IPS-18a (cell line): ENCODE results near the gene CLEC4G.
A peak's percentile ranks its signal among the peaks of the same experiment; 100 is the strongest.

Source experiments
- H3K27ac ChIP-seq: one replicate; pipeline ENCODE4 v1.5.1; 2013; ENCODE audit warnings: low read length
- H3K27me3 ChIP-seq: one replicate; pipeline ENCODE4 v1.6.1; 2013; ENCODE audit warnings: mild to moderate bottlenecking, low read length; ENCODE audit not compliant: control insufficient read depth, insufficient read depth
- H3K36me3 ChIP-seq: one replicate; pipeline ENCODE4 v1.6.1; 2013; ENCODE audit warnings: low read depth, low read length; ENCODE audit not compliant: control insufficient read depth
- H3K4me1 ChIP-seq: one replicate; pipeline ENCODE4 v1.6.1; 2013; ENCODE audit warnings: low read depth, low read length; ENCODE audit not compliant: control insufficient read depth
- H3K4me3 ChIP-seq: one replicate; pipeline ENCODE4 v1.5.1; 2013; ENCODE audit warnings: low read length
- H3K9ac ChIP-seq: one replicate; pipeline ENCODE4 v1.6.1; 2013; ENCODE audit warnings: mild to moderate bottlenecking, low read length, moderate library complexity
- H3K9me3 ChIP-seq: one replicate; pipeline ENCODE4 v1.6.1; 2013; ENCODE audit warnings: low read depth, low read length; ENCODE audit not compliant: control insufficient read depth

Gene CLEC4G

DNA sequence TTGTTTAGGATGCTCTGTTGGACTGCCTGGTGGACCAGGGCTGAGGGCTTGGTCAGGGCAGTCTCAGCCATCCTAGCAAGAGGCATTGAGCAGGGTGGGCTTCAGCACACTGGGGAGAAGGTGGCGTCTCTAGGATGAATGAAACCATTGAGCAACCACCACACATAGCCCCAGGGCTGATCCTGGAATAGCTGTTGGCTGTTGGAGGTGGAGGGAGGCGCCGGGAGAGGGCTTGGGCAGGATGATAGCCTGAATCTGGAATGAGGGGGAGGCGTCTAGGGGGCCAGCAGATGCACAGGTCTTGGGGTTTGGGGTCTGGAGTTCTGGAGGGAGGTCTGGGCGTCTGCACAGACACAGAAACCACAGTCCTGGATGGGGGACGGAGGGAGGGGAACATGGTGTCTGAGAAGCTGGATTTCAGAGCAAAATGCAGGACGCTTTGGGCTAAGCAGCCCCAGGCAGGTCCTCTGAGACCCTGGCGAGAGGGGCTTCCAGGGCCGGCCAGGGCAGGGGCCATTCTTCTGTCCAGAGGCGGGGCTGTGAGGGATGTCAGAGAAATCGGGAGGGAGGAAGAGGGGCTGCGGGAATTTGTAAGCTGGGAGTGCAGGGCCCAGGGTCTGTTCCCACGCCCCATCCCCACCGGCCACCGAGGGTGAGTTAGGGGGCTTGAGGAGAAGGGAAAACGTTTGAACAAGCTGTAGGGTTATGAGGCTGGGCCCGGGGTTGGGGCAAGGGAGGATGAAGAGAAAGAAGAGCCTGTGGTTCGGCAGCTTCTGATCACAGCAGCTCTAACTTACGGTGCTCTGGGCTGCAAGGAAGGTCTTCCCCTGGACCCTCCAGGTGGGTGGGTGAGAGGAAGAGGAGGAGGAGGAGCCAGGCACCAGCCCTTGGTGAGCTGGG is 46.1 kb downstream of the CLEC4G start:
- Histone ChIP-seq H3K36me3 (peaks cover 6% of the 10 kb centered on the region), H3K27me3 (no peaks in the 10 kb centered on the region), H3K9me3 (no peaks in the 10 kb centered on the region), H3K4me1 (peaks cover 4% of the 10 kb centered on the region), H3K9ac (no peak overlapping the region), H3K4me3 (no peak overlapping the region), H3K27ac (no peak overlapping the region)

DNA sequence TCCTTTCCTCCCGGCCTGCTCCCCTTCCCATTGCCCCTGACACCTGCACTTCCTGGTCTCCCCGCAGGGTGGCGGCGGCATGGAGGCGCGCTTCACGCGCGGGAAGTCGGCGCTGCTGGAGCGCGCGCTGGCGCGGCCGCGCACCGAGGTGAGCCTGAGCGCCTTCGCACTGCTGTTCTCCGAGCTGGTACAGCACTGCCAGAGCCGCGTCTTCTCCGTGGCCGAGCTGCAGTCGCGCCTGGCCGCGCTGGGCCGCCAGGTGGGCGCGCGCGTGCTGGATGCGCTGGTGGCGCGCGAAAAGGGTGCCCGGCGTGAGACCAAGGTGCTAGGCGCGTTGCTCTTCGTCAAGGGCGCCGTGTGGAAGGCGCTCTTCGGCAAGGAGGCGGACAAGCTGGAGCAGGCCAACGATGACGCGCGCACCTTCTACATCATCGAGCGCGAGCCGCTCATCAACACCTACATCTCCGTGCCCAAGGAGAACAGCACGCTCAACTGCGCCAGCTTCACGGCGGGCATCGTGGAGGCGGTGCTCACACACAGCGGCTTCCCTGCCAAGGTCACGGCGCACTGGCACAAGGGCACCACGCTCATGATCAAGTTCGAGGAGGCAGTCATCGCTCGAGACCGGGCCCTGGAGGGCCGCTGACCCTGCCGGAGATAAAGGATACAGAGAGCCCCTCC is 49.6 kb downstream of the CLEC4G start:
- Histone ChIP-seq H3K4me3 (peak overlapping the region; percentile 80), H3K36me3 (peaks cover 6% of the 10 kb centered on the region), H3K27ac (no peak overlapping the region), H3K27me3 (peaks cover 16% of the 10 kb centered on the region), H3K4me1 (peaks cover 4% of the 10 kb centered on the region), H3K9ac (peak overlapping the region; percentile 65), H3K9me3 (no peaks in the 10 kb centered on the region)

DNA sequence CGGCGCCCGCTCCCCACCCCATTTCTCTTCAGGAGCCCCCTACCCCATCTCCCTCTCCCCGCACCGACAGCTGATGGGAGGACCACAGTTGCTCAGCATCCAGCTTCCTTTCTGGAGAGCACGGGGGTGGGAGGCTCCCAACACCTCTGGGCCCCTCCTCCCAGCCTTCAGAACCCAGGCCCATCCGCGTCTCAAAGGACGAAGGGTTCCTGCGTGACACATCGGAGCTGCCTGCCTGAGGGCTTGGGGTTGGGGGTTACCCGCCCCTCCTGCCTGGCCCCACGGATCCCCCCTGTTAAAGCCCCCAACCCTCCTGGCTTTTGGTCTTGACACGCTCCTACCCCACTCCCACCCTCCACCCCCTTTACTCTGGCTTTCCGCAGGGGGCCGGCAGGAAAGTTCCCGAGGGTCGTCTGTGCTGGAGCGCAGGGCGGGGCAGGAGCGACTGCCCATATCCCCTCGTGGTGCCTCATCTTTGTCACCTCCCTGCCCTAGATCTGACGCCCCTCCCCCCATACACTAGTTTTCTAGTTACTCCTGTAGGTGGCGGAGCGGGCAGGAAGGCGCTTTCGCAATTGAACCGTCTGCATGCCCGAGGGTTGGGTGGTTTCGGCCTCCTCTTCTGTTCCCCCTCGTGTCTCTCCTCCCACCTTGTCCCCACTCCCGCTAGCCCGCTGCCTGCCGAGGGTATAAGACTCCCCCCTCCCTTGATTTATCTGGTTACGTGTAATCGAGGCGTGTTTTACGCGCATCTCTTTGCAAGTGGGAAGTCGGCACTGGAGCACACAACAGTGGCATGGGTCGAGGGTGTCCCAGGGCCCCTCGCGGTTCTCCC is 50.4 kb downstream of the CLEC4G start:
- Histone ChIP-seq H3K9me3 (no peaks in the 10 kb centered on the region), H3K4me3 (peak overlapping the region; percentile 80), H3K27ac (no peak overlapping the region), H3K27me3 (peaks cover 23% of the 10 kb centered on the region), H3K9ac (peak overlapping the region; percentile 65), H3K4me1 (peaks cover 4% of the 10 kb centered on the region), H3K36me3 (peaks cover 6% of the 10 kb centered on the region)

DNA sequence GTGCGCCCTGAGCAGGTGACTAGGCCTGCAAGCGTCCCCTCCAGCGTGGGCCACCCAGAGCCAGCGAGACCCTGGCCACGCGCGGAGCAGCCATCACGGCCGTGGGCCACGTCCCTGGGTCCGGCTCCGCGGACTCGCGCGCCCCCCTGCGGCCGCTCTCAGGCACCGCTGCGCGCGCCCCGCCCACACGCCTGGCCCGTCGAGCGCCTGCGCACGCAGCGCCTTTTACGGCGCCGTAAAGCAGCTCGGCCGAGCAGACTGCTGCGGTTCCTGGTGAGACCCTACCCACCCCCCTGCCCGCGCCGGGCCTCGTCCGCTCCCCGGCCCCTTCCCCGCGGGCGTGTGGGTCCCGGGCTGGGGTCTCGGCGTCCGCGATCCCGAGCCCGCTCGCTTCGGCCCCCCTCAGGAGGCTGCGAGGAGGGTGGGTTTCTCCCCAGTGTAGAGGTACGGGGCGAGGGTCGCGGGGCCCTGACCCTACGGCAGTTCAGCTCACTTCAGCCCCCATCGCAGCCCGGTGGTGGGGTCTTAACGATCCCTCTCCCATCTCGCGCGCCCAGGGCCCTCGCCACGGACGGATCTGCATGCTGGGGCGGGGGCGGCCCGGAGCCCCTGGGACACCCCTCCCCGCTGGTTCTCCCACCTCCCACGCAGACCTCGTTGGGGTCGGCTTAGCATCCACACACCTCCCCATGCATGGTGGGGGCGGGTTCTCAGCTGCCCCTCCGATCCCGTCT is 51.1 kb downstream of the CLEC4G start, which contains the start of gene TRAPPC5:
Gene TRAPPC5 (plus strand): TSS at position 228 of the 734 bp plus-strand sequence. CDS start 1,421 bp downstream, outside the sequence.
- H3K4me3 ChIP-seq = peak within 1 kb of the TSS; percentile 80
- no peak within 1 kb of the TSS for H3K27ac ChIP-seq
- H3K4me1 ChIP-seq = peaks cover 4% of the 10 kb centered on the region
- H3K9ac ChIP-seq = peak within 1 kb of the TSS; percentile 65
- peaks cover 6% of the 10 kb centered on the region for H3K36me3 ChIP-seq
- H3K27me3 ChIP-seq = peaks cover 27% of the 10 kb centered on the region
- H3K9me3 ChIP-seq = no peaks in the 10 kb centered on the region

DNA sequence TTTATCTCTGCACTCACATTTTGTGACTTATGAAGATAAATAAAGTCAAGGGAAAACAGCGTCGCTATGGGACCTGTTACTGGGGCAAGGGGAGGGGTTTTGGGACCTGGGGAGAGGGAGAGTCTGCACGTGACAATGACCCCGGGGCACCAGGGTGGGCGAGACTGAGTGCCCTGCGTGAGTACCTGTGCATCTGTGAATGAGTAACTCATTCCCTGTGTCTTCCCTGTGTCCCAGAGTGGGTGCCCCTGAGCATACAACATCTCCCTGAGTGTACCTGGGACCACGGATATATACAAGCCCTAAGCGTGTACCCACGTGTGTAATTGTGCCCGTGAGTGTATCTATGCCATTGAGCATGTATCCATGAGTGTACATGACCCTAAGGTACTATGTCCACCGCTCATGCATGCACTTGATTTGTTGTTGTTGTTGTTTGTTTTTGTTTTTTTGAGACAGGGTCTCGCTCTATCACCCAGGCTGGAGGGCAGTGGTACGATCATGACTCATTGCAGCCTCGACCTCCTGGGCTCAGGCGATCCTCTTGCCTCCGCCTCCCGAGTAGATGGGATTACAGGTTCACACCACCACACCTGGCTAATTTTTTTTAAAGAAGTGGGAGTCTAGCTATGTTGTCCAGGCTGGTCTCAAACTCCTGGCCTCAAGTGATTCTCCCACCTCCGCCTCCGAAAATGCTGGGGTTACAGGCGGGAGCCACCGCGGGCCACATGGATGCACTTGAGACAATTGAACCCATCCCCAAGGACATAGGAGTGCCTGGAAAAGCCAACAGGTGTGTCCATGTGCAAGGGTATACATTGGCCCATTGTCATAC is 51.9 kb downstream of the CLEC4G start:
- Histone ChIP-seq H3K9me3 (no peaks in the 10 kb centered on the region), H3K9ac (no peak overlapping the region), H3K4me1 (peaks cover 4% of the 10 kb centered on the region), H3K27me3 (peaks cover 27% of the 10 kb centered on the region), H3K36me3 (peaks cover 6% of the 10 kb centered on the region), H3K4me3 (peak overlapping the region; percentile 80), H3K27ac (no peak overlapping the region)

DNA sequence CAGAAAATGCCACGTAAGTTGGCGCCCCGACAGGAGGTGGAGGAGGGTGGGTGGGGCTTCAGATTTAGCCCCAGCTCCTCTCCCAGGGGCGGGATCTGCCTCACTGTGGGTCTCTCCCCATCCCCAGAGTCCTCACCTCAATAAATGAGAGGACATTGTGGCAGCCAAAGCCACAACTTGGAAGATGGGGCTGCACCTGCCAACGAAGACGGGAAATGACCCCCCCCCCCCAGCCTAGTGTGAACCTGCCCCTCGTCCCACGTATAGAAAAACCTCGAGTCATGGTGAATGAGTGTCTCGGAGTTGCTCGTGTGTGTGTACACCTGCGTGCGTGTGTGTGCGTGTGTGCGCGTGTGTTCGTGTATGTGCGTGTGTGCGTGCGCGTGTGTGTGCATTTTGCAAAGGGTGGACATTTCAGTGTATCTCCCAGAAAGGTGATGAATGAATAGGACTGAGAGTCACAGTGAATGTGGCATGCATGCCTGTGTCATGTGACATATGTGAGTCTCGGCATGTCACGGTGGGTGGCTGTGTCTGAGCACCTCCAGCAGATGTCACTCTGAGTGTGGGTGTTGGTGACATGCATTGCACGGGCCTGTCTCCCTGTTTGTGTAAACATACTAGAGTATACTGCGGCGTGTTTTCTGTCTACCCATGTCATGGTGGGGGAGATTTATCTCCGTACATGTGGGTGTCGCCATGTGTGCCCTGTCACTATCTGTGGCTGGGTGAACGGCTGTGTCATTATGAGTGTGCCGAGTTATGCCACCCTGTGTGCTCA is 52.7 kb downstream of the CLEC4G start:
- H3K4me1 ChIP-seq = peaks cover 4% of the 10 kb centered on the region
- no peak overlapping the region for H3K9ac ChIP-seq
- no peak overlapping the region for H3K4me3 ChIP-seq
- no peak overlapping the region for H3K27ac ChIP-seq
- H3K27me3 ChIP-seq = peaks cover 27% of the 10 kb centered on the region
- H3K9me3 ChIP-seq = no peaks in the 10 kb centered on the region
- peaks cover 6% of the 10 kb centered on the region for H3K36me3 ChIP-seq
